GM18951 (cell line): Measurements from ENCODE around the gene BRCA2.

Experiments used
- POLR2A ChIP-seq: IDR thresholded peaks from 4 replicates; pipeline ENCODE4 v1.6.1; 2011; ENCODE audit warnings: mild to moderate bottlenecking; ENCODE audit not compliant: insufficient read length, insufficient read depth; ENCODE audit errors: extremely low read depth
- in situ Hi-C: fragments of 300-500 bp; cut with MboI; formaldehyde crosslinking; loops from one replicate; pipeline ENCODE4 v1.12.0; 2022; ENCODE audit warnings: low sequenced_read_pairs, mixed read lengths, inconsistent platforms; ENCODE audit not compliant: unreplicated experiment

The BRCA2 gene

GRCh38 chr13:32298695-32299094, 16.6 kb upstream of the BRCA2 start:
- in situ Hi-C loops: loop anchor here (10.0 kb wide), 2 partner anchors 274 to 384 kb away; no protein-coding TSS in a partner anchor
- TF ChIP-seq POLR2A: no peak

GRCh38 chr13:32299893-32300292, 15.4 kb upstream of the BRCA2 start:
- no peak for TF ChIP-seq POLR2A

GRCh38 chr13:32300406-32300805, 14.9 kb upstream of the BRCA2 start:
- no peak for TF ChIP-seq POLR2A
- in situ Hi-C loops: no loop called here

More at GRCh38 chr13:32299893-32300292, 15.4 kb upstream of the BRCA2 start:
- in situ Hi-C loops: loop anchor here (10.0 kb wide), 2 partner anchors 275 to 385 kb away; no protein-coding TSS in a partner anchor

DNA sequence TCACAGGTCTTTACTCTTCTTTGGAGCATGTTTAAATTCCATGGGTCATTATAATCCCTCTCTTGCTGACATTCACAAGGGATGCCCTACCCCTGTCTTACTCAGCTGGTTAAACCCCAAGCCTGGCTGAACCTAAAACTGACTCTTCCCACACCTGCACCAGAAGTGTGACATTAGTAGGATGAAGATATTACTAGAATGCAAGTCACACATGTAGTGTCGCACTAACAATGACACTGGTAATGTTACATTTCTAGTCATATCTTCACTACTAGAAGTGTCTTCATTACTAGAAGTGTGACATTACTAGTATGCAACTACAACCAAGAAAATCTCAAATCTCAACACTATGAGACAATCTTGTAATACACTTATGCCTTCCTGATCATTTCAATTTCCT, 14.4 kb upstream of the BRCA2 start:
- TF ChIP-seq POLR2A: no peak

DNA sequence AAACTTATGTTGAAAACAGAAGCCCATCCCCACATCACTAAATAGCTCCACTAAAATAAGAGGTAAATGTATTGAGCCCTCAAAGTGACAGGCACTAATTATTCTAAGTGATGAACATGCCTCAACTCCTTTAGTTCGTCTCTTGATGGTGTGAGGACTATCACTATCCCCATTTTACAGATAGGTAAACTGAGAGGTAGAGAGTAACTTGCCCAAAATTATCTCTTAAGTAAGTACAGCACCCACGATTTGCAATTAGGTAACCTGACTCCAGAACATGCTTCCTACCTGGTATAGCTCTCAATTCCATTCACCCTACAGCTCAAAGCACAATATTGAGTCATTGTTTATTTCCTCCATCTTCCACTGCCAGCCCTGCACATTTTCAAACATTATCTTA, 12.8 kb upstream of the BRCA2 start:
- in situ Hi-C loops: no loop called here
- TF ChIP-seq POLR2A: no peak

More for the DNA sequence above, 14.4 kb upstream of the BRCA2 start:
- in situ Hi-C loops: no loop called here

DNA sequence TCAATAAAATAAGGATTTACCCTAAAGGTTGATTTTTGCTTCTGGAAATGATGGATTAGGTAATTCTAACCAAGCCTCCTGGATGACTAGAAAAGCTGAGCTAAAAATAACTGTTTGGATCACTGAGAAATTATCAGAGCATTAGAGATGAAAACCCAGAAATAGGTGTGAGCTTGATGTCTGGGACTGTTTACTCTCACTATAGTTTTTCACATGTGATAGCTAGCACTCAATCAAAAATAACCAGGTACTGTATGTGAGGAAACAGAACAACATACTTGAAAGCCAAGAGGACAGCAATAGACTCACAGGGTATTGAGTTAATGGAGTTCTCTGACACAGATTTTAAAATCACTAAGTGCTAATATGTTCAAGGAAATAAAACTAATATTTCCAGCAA, 9.7 kb upstream of the BRCA2 start:
- in situ Hi-C loops: no loop called here
- TF ChIP-seq POLR2A: no peak

GRCh38 chr13:32309312-32310133, 5.8 kb upstream of the BRCA2 start:
- no peak for TF ChIP-seq POLR2A
- in situ Hi-C loops: no loop called here

DNA sequence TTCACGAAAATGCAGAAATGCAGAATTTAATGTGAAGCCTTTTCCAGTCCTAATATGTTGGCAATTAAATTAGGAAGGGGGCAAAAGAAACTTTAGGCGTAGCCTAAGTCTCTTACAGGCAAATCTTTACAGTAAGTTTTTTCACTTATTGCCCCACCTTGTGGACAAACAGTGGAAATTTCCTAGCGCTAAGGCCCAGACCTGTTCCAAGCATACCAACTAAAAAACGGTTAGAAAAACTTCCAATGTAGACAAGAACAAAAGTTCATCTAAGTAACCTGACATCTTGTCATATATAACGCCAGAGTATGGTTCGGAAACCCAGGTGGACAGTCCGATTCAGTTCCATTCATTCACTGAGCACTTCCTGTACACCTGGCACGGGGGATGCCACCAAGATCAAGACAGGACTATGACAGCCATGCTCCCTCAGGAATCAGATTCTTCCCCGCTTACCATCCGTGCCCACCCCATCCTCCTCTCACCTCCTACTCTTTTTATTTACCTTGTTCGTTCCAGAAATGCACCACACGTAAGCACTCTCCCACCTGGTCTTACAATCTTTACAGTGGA, 5.1 kb upstream of the BRCA2 start:
- in situ Hi-C loops: no loop called here
- TF ChIP-seq POLR2A: no peak

GRCh38 chr13:32311188-32311897, 4.0 kb upstream of the BRCA2 start:
- in situ Hi-C loops: no loop called here
- TF ChIP-seq POLR2A: no peak

- no peak for TF ChIP-seq POLR2A
- in situ Hi-C loops: no loop called here
These were observed 754 bp upstream of the BRCA2 start for GRCh38 chr13:32314271-32315237.

DNA sequence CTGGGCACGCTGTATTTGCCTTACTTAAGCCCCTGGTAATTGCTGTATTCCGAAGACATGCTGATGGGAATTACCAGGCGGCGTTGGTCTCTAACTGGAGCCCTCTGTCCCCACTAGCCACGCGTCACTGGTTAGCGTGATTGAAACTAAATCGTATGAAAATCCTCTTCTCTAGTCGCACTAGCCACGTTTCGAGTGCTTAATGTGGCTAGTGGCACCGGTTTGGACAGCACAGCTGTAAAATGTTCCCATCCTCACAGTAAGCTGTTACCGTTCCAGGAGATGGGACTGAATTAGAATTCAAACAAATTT, 676 bp downstream of the BRCA2 start:
- TF ChIP-seq POLR2A: no peak
- in situ Hi-C loops: no loop called here

DNA sequence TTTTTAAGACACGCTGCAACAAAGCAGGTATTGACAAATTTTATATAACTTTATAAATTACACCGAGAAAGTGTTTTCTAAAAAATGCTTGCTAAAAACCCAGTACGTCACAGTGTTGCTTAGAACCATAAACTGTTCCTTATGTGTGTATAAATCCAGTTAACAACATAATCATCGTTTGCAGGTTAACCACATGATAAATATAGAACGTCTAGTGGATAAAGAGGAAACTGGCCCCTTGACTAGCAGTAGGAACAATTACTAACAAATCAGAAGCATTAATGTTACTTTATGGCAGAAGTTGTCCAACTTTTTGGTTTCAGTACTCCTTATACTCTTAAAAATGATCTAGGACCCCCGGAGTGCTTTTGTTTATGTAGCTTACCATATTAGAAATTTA, 1.2 kb downstream of the BRCA2 start:
- in situ Hi-C loops: no loop called here
- no peak for TF ChIP-seq POLR2A

- TF ChIP-seq POLR2A: no peak
- in situ Hi-C loops: no loop called here
These were observed 2.6 kb downstream of the BRCA2 start for GRCh38 chr13:32317716-32318465.
